ENCODE results near the gene SH3GL2.

GRCh38 chr9:17604556-17604955 is 25.7 kb downstream of the SH3GL2 start:
- TF ChIP-seq CTCF (IDR thresholded peaks at IDR 0.05) (no peak), EP300 (IDR thresholded peaks at IDR 0.05) (no peak)
